G401.6 (cell line): ENCODE measurements around the gene PRSS38.

ENCODE experiments used
- FAIRE-seq: peaks from 2 replicates; lab custom pipeline; 2012; peaks lifted over from hg19 to GRCh38; lab: Jason Lieb, UNC

The PRSS38 gene

GRCh38 chr1:227793948-227794816, 21.3 kb upstream of the PRSS38 start:
- no peak for FAIRE-seq

DNA sequence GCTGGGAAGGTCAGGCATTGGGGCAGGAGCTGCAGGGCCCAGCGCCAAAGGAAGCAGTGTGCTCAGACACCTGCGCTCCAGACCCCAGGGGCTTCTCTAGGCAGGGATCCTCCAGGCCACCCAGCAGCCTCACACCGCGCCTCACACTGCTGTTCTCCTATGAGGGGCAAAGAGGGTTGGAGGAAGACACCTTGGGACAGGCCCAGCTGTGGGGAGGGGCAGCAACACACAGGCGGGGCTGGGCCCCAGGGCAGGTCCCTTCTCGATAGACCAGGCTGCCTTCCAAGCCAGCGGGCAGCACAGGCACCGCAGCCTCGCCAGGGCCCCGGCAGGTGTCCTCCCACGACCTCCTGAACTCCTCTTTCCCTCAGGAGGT, 20.7 kb upstream of the PRSS38 start:
- no peak for FAIRE-seq

DNA sequence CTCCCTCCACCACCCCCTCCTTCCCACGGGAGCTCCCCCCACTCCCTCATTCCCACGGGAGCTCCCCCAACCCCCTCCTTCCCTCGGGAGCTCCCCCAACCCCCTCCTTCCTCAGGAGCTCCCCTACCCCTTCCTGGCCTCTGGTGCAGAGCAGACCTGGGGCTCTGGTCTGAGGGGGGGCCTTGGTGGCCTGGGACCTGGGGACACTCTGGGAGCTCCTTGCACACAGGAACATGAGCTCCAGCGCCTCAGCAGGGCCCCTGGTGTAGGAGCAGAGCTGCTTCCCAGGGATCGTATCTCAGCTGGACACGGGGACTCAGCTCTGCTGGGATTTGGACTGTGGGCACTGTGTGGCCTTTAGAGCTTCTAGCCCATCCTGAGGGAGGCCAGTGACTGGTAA, 19.7 kb upstream of the PRSS38 start:
- no peak for FAIRE-seq

DNA sequence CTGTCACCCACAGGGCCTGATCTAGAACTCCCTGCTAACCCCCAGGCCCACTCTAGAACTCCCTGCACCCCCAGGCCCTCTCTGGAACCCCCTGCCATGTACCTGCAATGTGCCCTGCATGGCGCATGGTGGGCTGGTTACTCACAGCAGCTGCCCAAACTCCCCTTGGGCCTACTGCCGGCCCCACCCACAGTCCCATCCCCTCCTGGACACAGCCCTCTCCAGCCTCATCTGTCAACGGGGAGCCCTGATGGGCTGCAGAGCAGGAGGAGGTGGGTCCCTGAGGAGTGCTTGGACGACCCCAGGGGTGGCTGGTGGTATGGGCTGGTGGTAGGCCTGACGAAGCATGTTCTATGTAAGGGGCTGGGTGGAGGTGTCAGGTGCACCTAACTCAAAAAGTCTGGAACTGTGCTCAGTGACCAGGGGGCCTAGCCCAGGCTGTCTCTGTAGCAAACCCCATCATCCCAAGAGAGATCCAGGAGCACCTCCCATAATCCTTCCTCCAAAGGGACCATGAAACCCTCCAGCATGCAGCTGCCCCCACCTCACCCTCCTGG, 19.0 kb upstream of the PRSS38 start:
- no peak for FAIRE-seq

GRCh38 chr1:227797144-227797543, 18.3 kb upstream of the PRSS38 start:
- FAIRE-seq = no peak

- no peak for FAIRE-seq
These were observed 17.9 kb upstream of the PRSS38 start for GRCh38 chr1:227797625-227798024.

GRCh38 chr1:227798078-227798802, 17.2 kb upstream of the PRSS38 start:
- no peak for FAIRE-seq

DNA sequence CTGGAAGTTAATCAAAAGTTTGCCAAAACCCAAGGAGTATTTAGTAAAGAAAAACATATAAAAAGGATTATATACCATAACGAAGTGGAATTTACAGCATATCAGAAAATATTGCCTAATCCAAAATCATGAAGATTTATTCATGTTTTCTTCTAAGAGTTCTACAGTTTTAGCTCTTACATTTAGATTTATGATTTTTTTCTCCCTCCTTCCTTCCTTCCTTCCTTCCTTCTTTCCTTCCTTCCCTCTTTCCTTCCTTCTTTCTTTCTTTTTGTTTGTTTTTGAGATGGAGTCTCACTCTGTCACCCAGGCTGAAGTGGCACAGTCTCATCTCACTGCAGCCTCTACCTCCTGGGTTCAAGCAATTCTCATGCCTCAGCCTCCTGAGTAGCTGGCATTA, 15.7 kb upstream of the PRSS38 start:
- no peak for FAIRE-seq

- peak; percentile 15 for FAIRE-seq
These were observed 11.5 kb upstream of the PRSS38 start for GRCh38 chr1:227803933-227804332.

DNA sequence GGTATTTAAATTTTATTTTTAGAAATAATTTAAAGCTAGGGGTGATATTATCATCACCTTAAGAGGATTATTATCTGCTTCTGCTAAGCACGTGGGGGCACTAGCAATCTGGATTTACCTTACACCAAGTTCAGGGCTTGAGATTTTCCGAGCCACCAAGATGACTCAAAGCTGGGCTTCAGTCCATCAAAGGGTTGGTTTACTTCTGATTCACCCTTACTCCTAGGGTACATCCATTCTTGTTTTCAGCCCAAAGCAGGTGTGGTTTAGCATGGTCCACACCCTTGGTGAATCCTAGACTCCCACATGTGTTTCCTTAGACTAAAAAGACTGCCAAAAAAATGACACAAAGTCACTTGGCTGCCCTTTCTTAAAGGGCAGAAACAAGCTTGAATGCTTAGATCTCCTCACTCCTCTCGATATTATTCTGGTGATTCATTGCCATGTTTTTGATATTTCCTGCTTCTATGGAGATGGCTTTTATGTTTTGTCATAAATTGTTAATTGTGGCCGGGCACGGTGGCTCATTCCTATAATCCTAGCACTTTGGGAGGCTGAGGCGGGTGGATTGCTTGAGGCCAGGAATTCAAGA, 9.8 kb upstream of the PRSS38 start:
- FAIRE-seq = no peak

- FAIRE-seq = no peak
These were observed 6.9 kb upstream of the PRSS38 start for GRCh38 chr1:227808566-227808965.

- no peak for FAIRE-seq
These were observed 6.4 kb upstream of the PRSS38 start for GRCh38 chr1:227809026-227809425.

GRCh38 chr1:227813962-227814361, 1.5 kb upstream of the PRSS38 start:
- no peak for FAIRE-seq

GRCh38 chr1:227816750-227817446, 1.4 kb downstream of the PRSS38 start:
- FAIRE-seq = no peak

DNA sequence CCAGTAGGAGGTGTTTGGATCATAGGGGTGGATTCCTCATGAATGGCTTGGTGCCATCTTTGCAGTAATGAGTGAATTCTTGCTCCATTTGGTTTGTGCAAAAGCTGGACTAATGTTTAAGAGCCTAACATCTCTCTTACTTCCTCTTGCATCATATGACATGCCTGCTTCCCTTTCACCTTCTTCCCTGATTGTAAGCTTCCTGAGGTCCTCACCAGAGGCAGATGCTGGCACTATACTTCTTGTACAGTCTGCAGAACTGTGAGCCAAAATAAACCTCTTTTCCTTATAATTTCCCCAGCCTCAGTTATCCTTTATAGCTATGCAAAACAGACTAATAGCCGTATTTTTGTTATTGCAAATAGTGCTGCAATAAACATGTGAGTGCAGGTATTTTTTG, 8.1 kb downstream of the PRSS38 start:
- FAIRE-seq = no peak

GRCh38 chr1:227824204-227824603, 8.7 kb downstream of the PRSS38 start:
- no peak for FAIRE-seq

DNA sequence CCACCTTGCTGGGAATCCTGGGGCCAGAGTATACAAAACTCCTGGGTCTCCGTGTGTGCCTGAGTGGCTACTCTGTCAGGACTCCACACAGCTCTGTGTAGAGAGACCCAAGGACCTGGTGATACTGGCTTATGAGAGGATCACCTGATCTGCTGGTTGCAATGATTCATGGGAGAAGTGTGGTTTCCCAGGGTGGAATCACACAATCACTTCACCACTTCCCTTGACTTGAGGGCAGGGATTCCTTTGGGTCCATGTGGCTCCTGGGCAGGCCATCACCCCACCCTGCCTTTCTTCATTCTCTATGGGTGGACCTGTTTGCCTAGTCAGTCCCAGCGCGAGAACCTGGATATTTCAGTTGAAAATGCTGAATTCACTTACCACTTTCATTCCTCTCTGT, 13.3 kb downstream of the PRSS38 start:
- FAIRE-seq = no peak

DNA sequence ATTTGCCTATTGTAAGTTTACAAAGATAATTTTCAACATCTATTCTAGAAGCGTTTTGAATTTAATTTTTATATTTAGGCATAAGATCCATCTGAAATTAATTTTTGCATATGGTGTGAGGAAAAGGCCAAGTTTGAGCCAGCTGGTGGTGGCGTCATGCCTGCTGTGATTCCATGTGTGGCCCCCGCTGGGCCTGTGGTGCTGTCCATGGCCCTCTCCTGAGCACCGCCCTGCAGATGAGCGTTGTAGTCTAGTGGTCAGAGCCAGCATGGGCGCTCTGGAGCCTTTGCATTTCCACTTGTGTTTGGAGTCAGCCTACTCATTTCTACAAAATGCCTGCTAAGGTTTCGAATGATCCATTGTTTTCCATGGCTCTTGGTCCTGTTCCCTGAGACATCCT, 22.7 kb downstream of the PRSS38 start:
- FAIRE-seq = no peak

DNA sequence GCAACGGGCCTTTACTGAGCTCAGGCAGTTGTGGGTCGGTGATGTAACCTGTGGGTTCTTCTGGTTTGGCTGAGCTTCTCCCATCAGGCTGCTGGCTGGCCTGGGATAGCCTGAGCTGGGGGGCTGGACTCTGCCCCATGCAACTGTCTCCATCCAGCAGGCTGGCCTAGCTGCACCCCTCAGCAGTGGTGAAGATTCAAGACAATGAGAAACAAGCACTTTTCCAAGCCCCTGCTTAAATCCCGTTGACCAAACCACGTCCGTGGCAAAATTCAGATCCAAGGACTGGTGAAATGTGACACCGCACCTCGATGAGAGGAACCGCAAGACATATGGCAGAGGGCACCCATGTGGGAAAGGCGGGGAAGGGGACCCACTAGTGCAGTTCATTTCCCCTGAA, 25.6 kb downstream of the PRSS38 start:
- FAIRE-seq = no peak

DNA sequence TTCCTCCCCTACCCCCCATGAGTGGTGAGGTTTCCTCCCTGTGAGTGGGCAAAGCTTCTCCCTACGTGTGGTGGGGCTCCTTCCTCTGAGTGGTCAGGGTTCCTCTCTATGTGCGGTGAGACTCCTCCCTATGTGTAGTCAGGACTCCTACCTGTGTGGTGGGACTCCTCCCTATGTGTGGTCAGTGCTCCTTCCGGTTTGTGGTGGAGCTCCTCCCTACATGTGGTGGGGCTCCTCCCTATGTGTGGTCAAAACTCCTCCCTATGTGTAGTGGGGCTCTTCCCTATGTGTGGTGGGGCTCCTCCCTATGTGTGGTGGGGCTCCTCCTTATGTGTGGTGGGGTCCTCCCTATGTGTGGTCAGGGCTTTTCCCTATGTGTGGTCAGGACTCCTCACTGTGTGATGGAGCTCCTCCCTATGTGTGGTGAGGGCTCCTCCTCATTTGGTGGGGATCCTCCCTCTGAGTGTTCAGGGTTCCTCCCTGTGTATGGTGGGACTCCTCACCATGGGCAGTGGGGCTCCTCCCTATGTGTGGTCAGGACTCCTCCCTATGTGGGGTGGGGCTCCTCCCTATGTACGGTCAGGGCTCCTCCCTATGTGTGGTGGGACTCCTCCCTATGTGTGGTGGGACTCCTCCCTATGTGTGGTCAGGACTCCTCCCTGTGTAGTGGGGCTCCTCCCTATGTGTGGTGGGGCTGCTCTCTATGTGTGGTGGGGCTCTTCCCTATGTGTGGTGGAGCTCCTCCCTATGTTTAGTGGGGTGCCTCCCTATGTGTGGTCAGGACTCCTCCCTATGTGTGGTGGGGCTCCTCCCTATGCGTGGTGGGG, 29.1 kb downstream of the PRSS38 start:
- FAIRE-seq = no peak

DNA sequence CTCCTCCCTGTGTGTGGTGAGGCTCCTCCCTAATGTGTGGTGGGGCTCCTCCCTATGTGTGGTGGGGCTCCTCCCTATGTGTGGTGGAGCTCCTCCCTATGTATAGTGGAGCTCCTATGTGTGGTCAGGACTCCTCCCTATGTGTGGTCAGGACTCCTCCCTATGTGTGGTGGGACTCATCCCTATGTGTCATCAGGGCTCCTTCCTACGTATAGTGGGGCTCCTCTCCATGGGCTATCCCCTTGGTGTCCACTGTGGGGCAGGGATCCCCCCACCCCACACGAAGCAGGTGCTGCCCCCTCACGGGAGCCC, 29.6 kb downstream of the PRSS38 start:
- FAIRE-seq = no peak

DNA sequence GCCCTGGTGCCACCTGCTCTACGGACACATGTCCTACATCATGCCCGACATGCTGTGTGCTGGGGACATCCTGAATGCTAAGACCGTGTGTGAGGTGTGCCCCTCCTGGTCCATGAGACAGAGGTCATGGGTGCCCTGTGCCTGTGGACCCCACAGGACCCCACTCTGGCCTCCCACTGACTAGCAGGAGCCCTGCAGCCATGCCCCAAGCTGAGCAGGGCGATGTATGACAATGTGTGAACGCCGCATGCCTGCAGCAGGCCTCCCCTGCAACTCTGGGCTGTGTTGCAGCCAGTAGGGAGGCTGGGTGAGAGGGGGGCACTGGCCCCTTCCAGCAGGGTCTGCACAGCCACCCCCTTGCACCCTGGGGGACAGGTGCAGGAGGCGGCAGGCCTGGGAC, 30.0 kb downstream of the PRSS38 start:
- FAIRE-seq = no peak
